SK-N-MC (cell line): ENCODE measurements around the gene RRP12.
A peak's percentile ranks its signal among the peaks of the same experiment; 100 is the strongest.
"Not testable (repeated sequence)": the region's sequence is repeated elsewhere in the genome, so short reads cannot be mapped to it uniquely, and the experiment has no call there.

Source experiments
- DNase-seq: peaks from one replicate; pipeline ENCODE4 v3.0.0-alpha.2; 2011; ENCODE audit warnings: low read depth, low spot score
- H3K27ac ChIP-seq: fragments of 200-600 bp; sonication (generic); 2 replicates; pipeline ENCODE4 v1.5.1; 2016; ENCODE audit warnings: mixed run types
- H3K36me3 ChIP-seq: fragments of 200-600 bp; sonication (generic); 2 replicates; pipeline ENCODE4 v1.6.1; 2017; ENCODE audit warnings: antibody characterized with exemption, low read length, mixed read lengths; ENCODE audit not compliant: insufficient read depth
- H3K4me3 ChIP-seq: fragments of 200-600 bp; sonication (generic); 2 replicates; pipeline ENCODE4 v1.5.1; 2016
- H3K9ac ChIP-seq: fragments of 200-600 bp; sonication (generic); 2 replicates; pipeline ENCODE4 v1.8.0; 2017; ENCODE audit warnings: mixed run types, mixed read lengths; ENCODE audit not compliant: insufficient read length
- H3K9me3 ChIP-seq: fragments of 200-600 bp; sonication (generic); 2 replicates; pipeline ENCODE4 v1.6.1; 2017; ENCODE audit warnings: low read depth, mild to moderate bottlenecking, antibody characterized with exemption, low read length, moderate library complexity, mixed read lengths
- EZH2 ChIP-seq: fragments of 200-600 bp; sonication (generic); IDR thresholded peaks from one replicate; pipeline ENCODE4 v1.6.1; 2017; ENCODE audit warnings: antibody characterized with exemption
- FOXP2 ChIP-seq: optimal IDR thresholded peaks from 2 replicates; pipeline ENCODE3; 2011; ENCODE audit warnings: mild to moderate bottlenecking, moderate library complexity; ENCODE audit not compliant: insufficient read depth; ENCODE audit errors: extremely low read length, control extremely low read depth
- POLR2AphosphoS5 ChIP-seq: IDR thresholded peaks from 2 replicates; pipeline ENCODE4 v1.6.1; 2012; ENCODE audit warnings: mild to moderate bottlenecking, low read depth, low read length, borderline replicate concordance

RRP12 gene

DNA sequence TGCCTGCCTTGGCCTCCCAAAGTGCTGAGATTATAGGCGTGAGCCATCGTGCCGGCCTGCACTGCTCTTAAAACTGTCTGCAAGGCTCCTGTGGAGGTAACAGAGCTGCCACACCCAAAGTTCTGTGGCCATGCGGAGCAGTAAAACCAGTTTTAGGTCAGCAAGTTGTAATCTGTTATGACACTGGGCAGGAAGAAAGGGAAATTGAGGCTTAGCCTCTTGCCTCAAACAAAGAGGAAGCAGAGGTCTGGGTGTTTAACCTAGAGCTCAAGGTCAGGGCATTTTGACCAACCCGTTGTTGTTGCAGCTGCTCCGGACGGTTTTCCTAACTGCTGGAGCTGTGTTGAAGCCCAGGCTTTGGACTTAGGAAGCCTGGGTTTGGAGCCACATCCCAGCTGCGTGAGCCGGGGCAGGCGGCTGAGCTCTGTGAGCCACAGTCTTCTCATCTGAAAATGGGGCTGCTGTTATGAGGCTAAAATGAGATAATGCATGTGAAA, 7.4 kb upstream of the RRP12 start:
- Histone ChIP-seq H3K9me3 (no peaks in the 10 kb centered on the region), H3K27ac (no peak overlapping the region), H3K36me3 (no peaks in the 10 kb centered on the region), H3K4me3 (no peak overlapping the region), H3K9ac (no peak overlapping the region)
- DNase-seq: no peak
- TF ChIP-seq POLR2AphosphoS5: no peak

GRCh38 chr10:97407952-97408248, 6.8 kb upstream of the RRP12 start:
- Histone ChIP-seq H3K9me3 (no peaks in the 10 kb centered on the region), H3K4me3 (no peak overlapping the region), H3K27ac (no peak overlapping the region), H3K9ac (no peak overlapping the region), H3K36me3 (no peaks in the 10 kb centered on the region)
- TF ChIP-seq EZH2: no peak
- TF ChIP-seq FOXP2: no peak
- no peak for TF ChIP-seq POLR2AphosphoS5
- no peak for DNase-seq

- Histone ChIP-seq H3K27ac (no peak overlapping the region), H3K9ac (no peak overlapping the region)
- TF ChIP-seq EZH2 (no peak), POLR2AphosphoS5 (no peak), FOXP2 (no peak)
These were observed 6.2 kb upstream of the RRP12 start for GRCh38 chr10:97407211-97407951.

GRCh38 chr10:97406483-97406882, 5.3 kb upstream of the RRP12 start:
- DNase-seq, H3K36me3 ChIP-seq, H3K4me3 ChIP-seq, H3K27ac ChIP-seq, H3K9ac ChIP-seq, H3K9me3 ChIP-seq: not testable (repeated sequence)

More at GRCh38 chr10:97407211-97407951, 6.2 kb upstream of the RRP12 start:
- no peak for DNase-seq
- H3K36me3 ChIP-seq: no peaks in the 10 kb centered on the region
- no peaks in the 10 kb centered on the region for H3K9me3 ChIP-seq
- H3K4me3 ChIP-seq: no peak overlapping the region

DNA sequence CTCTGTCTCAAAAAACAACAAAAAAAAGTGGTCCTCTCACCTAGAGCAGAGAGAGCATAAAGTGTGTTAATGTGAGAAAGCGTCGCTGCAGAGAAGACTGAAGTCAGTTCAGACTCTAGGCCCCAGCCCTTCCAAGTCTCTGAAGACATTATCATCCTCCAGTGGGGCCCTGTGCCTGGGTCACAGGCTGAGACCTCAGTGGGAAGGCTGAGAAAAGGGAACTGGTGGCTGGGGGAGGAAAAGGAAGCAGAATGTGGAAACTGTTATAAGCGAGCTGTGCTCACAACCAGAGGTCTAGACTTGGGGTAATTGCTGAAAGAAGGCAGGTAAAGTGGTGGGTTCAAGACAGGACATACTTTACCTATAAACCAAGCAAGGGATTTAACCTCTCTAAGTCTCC, 4.9 kb upstream of the RRP12 start:
- DNase-seq: no peak
- Histone ChIP-seq H3K36me3 (no peaks in the 10 kb centered on the region), H3K9ac (no peak overlapping the region), H3K9me3 (no peaks in the 10 kb centered on the region), H3K27ac (no peak overlapping the region), H3K4me3 (no peak overlapping the region)
- TF ChIP-seq POLR2AphosphoS5: no peak
- TF ChIP-seq EZH2: no peak
- TF ChIP-seq FOXP2: no peak

DNA sequence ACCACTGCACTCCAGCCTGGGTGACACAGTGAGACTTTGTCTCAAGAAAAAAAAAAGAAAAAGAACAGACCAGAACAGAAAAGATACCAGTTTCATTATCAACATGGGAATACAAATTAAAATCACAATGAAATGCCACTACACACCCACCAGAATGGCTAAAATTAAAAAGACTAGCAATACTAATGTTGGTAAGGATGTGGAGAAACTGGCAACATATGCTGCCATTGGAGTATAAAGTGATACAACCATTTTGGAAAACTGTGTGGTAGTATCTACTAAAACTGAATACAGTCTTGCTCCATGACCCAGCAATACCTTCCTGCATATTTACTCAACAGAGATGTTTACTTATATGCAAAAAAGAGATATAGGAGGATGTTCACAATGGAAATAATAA, 2.9 kb upstream of the RRP12 start:
- Histone ChIP-seq H3K9me3 (no peaks in the 10 kb centered on the region), H3K36me3 (no peaks in the 10 kb centered on the region), H3K9ac (no peak overlapping the region), H3K27ac (no peak overlapping the region), H3K4me3 (no peak overlapping the region)
- DNase-seq: no peak
- TF ChIP-seq POLR2AphosphoS5 (no peak), FOXP2 (no peak), EZH2 (no peak)

DNA sequence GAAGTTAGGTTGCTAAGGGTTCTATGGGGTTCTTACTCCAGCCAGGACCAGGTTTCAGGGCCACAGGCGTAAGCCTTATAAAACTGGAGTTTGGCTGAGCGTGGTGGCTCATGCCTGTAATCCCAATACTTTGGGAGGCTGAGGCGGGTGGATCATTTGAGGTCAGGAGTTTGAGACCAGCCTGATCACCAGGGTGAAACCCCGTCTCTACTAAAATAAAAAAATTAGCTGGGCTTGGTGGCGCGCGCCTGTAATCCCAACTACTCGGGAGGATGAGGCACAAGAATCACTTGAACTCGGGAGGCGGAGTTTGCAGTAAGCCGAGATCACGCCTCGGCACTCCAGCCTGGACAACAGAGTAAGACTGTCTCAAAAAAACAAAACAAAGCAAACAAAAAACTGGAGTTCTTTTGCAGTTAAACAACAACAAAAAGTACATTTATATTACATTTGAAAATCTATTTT, 347 bp upstream of the RRP12 start:
- H3K4me3 ChIP-seq: peak overlapping the region; percentile 87
- H3K27ac ChIP-seq: no peak overlapping the region

GRCh38 chr10:97399843-97400545, 1.1 kb downstream of the RRP12 start:
- DNase-seq: no peak
- Histone ChIP-seq H3K9ac (peak overlapping the region; percentile 78), H3K9me3 (no peaks in the 10 kb centered on the region), H3K4me3 (peak overlapping the region; percentile 87), H3K36me3 (peaks cover 6% of the 10 kb centered on the region; the same call in 1 of the 2 replicates), H3K27ac (no peak overlapping the region)
- no peak for TF ChIP-seq EZH2

More for the DNA sequence above, 347 bp upstream of the RRP12 start:
- no peaks in the 10 kb centered on the region for H3K9me3 ChIP-seq
- no peak for DNase-seq
- H3K9ac ChIP-seq: no peak overlapping the region
- TF ChIP-seq FOXP2 (no peak), EZH2 (no peak), POLR2AphosphoS5 (no peak)
- peaks cover under 1% of the 10 kb centered on the region; the same call in 1 of the 2 replicates for H3K36me3 ChIP-seq

DNA sequence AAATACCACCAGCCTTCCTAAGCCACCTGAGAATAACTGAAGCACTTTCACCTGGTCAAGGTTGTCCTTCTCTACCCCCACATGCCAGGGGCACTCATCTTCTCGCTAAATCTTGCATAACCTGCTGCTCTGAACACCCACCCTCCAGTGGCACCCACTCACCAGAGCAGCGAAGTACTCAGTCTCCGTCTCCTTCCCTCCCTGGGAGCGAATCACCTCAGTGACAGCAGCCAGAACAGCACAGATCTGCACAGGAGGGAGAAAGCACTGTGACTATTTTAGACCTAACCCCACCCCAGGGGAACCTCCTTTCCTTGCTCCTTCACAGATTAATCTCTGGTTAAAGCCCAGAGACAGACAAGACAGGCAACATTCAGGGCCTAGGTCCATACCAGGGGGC, 5.1 kb downstream of the RRP12 start:
- Histone ChIP-seq H3K27ac (no peak overlapping the region), H3K4me3 (no peak overlapping the region), H3K9ac (no peak overlapping the region), H3K36me3 (peaks cover 6% of the 10 kb centered on the region; the same call in 1 of the 2 replicates), H3K9me3 (no peaks in the 10 kb centered on the region)
- no peak for TF ChIP-seq POLR2AphosphoS5
- TF ChIP-seq EZH2: no peak
- no peak for TF ChIP-seq FOXP2
- no peak for DNase-seq
